Nephron (organoid): ENCODE results near the gene MAGI2.

Experiments
- H3K27ac Mint-ChIP-seq, 3 experiments: 2 replicates each; pipeline ENCODE4 v1.8.0; 2020; ENCODE audit warnings: mixed read lengths in 3 of 3, mild to moderate bottlenecking in 2 of 3, moderate library complexity in 1 of 3
- H3K27me3 Mint-ChIP-seq: 2 replicates; pipeline ENCODE4 v1.8.0; 2021; ENCODE audit warnings: low read depth, mild to moderate bottlenecking, moderate library complexity, mixed read lengths
- H3K36me3 Mint-ChIP-seq: 2 replicates; pipeline ENCODE4 v1.8.0; 2020; ENCODE audit warnings: low read depth, mixed read lengths
- H3K4me1 Mint-ChIP-seq: 2 replicates; pipeline ENCODE4 v1.8.0; 2020; ENCODE audit warnings: mixed read lengths
- H3K4me3 Mint-ChIP-seq, 3 experiments: 2 replicates each; pipeline ENCODE4 v1.8.0; 2020; ENCODE audit warnings: mild to moderate bottlenecking in 3 of 3, mixed read lengths in 3 of 3, moderate library complexity in 2 of 3
- H3K9me3 Mint-ChIP-seq: 2 replicates; pipeline ENCODE4 v1.8.0; 2020; ENCODE audit warnings: mixed read lengths
- CTCF ChIP-seq, 3 experiments: fragments of 200-600 bp; sonication (generic); IDR thresholded peaks; one replicate each; pipeline ENCODE4 v1.5.0; 2021; ENCODE audit warnings: antibody characterized with exemption in 3 of 3; ENCODE audit not compliant: unreplicated experiment in 3 of 3

The MAGI2 gene

GRCh38 chr7:78170815-78171214 is 1282.7 kb downstream of the MAGI2 start:
- no peak for TF ChIP-seq CTCF (IDR thresholded peaks at IDR 0.05; ENCODE audit: unreplicated experiment in 3 of 3)

GRCh38 chr7:78169992-78170391 is 1283.5 kb downstream of the MAGI2 start:
- peaks cover 13% of the 10 kb centered on the region for H3K36me3 Mint-ChIP-seq
- H3K27ac Mint-ChIP-seq = peak overlapping the region; percentile 19 to 77 (median 74)
- no peaks in the 10 kb centered on the region for H3K9me3 Mint-ChIP-seq
- H3K4me3 Mint-ChIP-seq = no peak overlapping the region
- H3K27me3 Mint-ChIP-seq = peaks cover 3% of the 10 kb centered on the region
- TF ChIP-seq CTCF (IDR thresholded peaks at IDR 0.05; ENCODE audit: unreplicated experiment in 3 of 3) = no peak
- H3K4me1 Mint-ChIP-seq = peaks cover 68% of the 10 kb centered on the region

More at GRCh38 chr7:78170815-78171214, 1282.7 kb downstream of the MAGI2 start:
- Mint-ChIP-seq H3K4me3 (no peak overlapping the region), H3K9me3 (no peaks in the 10 kb centered on the region), H3K36me3 (peaks cover 5% of the 10 kb centered on the region), H3K4me1 (peaks cover 68% of the 10 kb centered on the region), H3K27me3 (peaks cover 3% of the 10 kb centered on the region), H3K27ac (peak overlapping the region in 1 of 3 experiments; percentile 84)

- Mint-ChIP-seq H3K27me3 (peaks cover 3% of the 10 kb centered on the region), H3K9me3 (no peaks in the 10 kb centered on the region), H3K36me3 (peaks cover 13% of the 10 kb centered on the region), H3K4me1 (peaks cover 60% of the 10 kb centered on the region), H3K4me3 (no peak overlapping the region), H3K27ac (peak overlapping the region in 1 of 3 experiments; percentile 19)
- TF ChIP-seq CTCF (IDR thresholded peaks at IDR 0.05; ENCODE audit: unreplicated experiment in 3 of 3) = no peak
These were observed 1284.6 kb downstream of the MAGI2 start for GRCh38 chr7:78168865-78169264.

GRCh38 chr7:78167860-78168259 is 1285.6 kb downstream of the MAGI2 start:
- H3K27me3 Mint-ChIP-seq = peaks cover 3% of the 10 kb centered on the region
- no peak for TF ChIP-seq CTCF (IDR thresholded peaks at IDR 0.05; ENCODE audit: unreplicated experiment in 3 of 3)
- no peak overlapping the region for H3K27ac Mint-ChIP-seq
- peaks cover 51% of the 10 kb centered on the region for H3K4me1 Mint-ChIP-seq
- peaks cover 13% of the 10 kb centered on the region for H3K36me3 Mint-ChIP-seq
- no peaks in the 10 kb centered on the region for H3K9me3 Mint-ChIP-seq
- H3K4me3 Mint-ChIP-seq = no peak overlapping the region

GRCh38 chr7:78165854-78166253 is 1287.6 kb downstream of the MAGI2 start:
- Mint-ChIP-seq H3K27ac (peak overlapping the region; percentile 73 to 78 (median 77)), H3K4me1 (peaks cover 35% of the 10 kb centered on the region), H3K9me3 (peaks cover 2% of the 10 kb centered on the region), H3K27me3 (peaks cover 3% of the 10 kb centered on the region), H3K36me3 (peaks cover 21% of the 10 kb centered on the region), H3K4me3 (no peak overlapping the region)
- no peak for TF ChIP-seq CTCF (IDR thresholded peaks at IDR 0.05; ENCODE audit: unreplicated experiment in 3 of 3)

- Mint-ChIP-seq H3K4me3 (no peak overlapping the region), H3K9me3 (peaks cover 2% of the 10 kb centered on the region), H3K27me3 (peaks cover 3% of the 10 kb centered on the region), H3K4me1 (peaks cover 35% of the 10 kb centered on the region), H3K36me3 (peaks cover 21% of the 10 kb centered on the region), H3K27ac (peak overlapping the region; percentile 73 to 78 (median 77))
- TF ChIP-seq CTCF (IDR thresholded peaks at IDR 0.05; ENCODE audit: unreplicated experiment in 3 of 3) = no peak
These were observed 1288.0 kb downstream of the MAGI2 start for GRCh38 chr7:78165454-78165853.
